ENCODE measurements around the gene HAND1.
A peak's percentile ranks its signal among the peaks of the same experiment; 100 is the strongest.
"Not testable (repeated sequence)": the region's sequence is repeated elsewhere in the genome, so short reads cannot be mapped to it uniquely, and the experiment has no call there.

The HAND1 gene

GRCh38 chr5:154478224-154478565 lies at the start of gene HAND1:
Gene HAND1 (minus strand): TSS chr5:154478227. CDS start chr5:154478008, 219 bp downstream.
- FAIRE-seq (no peak), DNase-seq (ENCODE audit: low spot score) (no peak)

GRCh38 chr5:154526231-154527226 lies 48.5 kb upstream of the HAND1 start:
- FAIRE-seq (no peak), DNase-seq (ENCODE audit: low spot score) (no peak)

- DNase-seq (ENCODE audit: low spot score) (no peak), FAIRE-seq (no peak)
These were observed 46.8 kb upstream of the HAND1 start for GRCh38 chr5:154524859-154525258.

- DNase-seq (ENCODE audit: low spot score), result no peak
- FAIRE-seq, result no peak
These were observed 46.2 kb upstream of the HAND1 start for GRCh38 chr5:154524181-154524580.

GRCh38 chr5:154523709-154524108 lies 45.7 kb upstream of the HAND1 start:
- FAIRE-seq, result no peak
- DNase-seq (ENCODE audit: low spot score), result no peak

- DNase-seq (ENCODE audit: low spot score) (no peak), FAIRE-seq (no peak)
These were observed 45.1 kb upstream of the HAND1 start for GRCh38 chr5:154523104-154523503.

GRCh38 chr5:154522284-154522683 lies 44.3 kb upstream of the HAND1 start:
- DNase-seq (ENCODE audit: low spot score) (no peak), FAIRE-seq (no peak)

- no peak for DNase-seq (ENCODE audit: low spot score)
- no peak for FAIRE-seq
These were observed 43.7 kb upstream of the HAND1 start for GRCh38 chr5:154521756-154522155.

GRCh38 chr5:154520861-154521453 lies 42.9 kb upstream of the HAND1 start:
- DNase-seq (ENCODE audit: low spot score), result no peak
- no peak for FAIRE-seq

- DNase-seq (ENCODE audit: low spot score) (peak; percentile 71), FAIRE-seq (peak; percentile 21)
These were observed 41.3 kb upstream of the HAND1 start for GRCh38 chr5:154519359-154519758.

- no peak for FAIRE-seq
These were observed 40.4 kb upstream of the HAND1 start for GRCh38 chr5:154518438-154518867.

GRCh38 chr5:154517810-154518437 lies 39.9 kb upstream of the HAND1 start:
- FAIRE-seq, result no peak
- no peak for DNase-seq (ENCODE audit: low spot score)

More at GRCh38 chr5:154518438-154518867, 40.4 kb upstream of the HAND1 start:
- no peak for DNase-seq (ENCODE audit: low spot score)

- no peak for FAIRE-seq
- DNase-seq (ENCODE audit: low spot score), result no peak
These were observed 39.2 kb upstream of the HAND1 start for GRCh38 chr5:154517181-154517580.

GRCh38 chr5:154516475-154516874 lies 38.4 kb upstream of the HAND1 start:
- no peak for FAIRE-seq
- DNase-seq (ENCODE audit: low spot score), result no peak

GRCh38 chr5:154515488-154515887 lies 37.5 kb upstream of the HAND1 start:
- FAIRE-seq; DNase-seq (ENCODE audit: low spot score): not testable (repeated sequence)

- FAIRE-seq (no peak), DNase-seq (ENCODE audit: low spot score) (no peak)
These were observed 36.3 kb upstream of the HAND1 start for GRCh38 chr5:154514331-154514730.

- DNase-seq (ENCODE audit: low spot score) (no peak), FAIRE-seq (no peak)
These were observed 35.6 kb upstream of the HAND1 start for GRCh38 chr5:154513669-154514084.

GRCh38 chr5:154511984-154512383 lies 34.0 kb upstream of the HAND1 start:
- no peak for DNase-seq (ENCODE audit: low spot score)
- FAIRE-seq, result no peak

- DNase-seq (ENCODE audit: low spot score), result no peak
- FAIRE-seq, result no peak
These were observed 31.9 kb upstream of the HAND1 start for GRCh38 chr5:154509784-154510555.

GRCh38 chr5:154508114-154508513 lies 30.1 kb upstream of the HAND1 start:
- FAIRE-seq (no peak), DNase-seq (ENCODE audit: low spot score) (no peak)

- DNase-seq (ENCODE audit: low spot score) (no peak), FAIRE-seq (no peak)
These were observed 28.7 kb upstream of the HAND1 start for GRCh38 chr5:154506716-154507080.

Data from RCC 7860 (cell line).